ENCODE measurements around the gene TNFRSF11A. TPM values are rescaled to one million over a fixed set of nuclear protein-coding genes. Genes with fewer than 3 reads are reported as not detected.

Gene TNFRSF11A
- total RNA-seq, 2 experiments from 2014 or later, result 1.7 TPM

DNA sequence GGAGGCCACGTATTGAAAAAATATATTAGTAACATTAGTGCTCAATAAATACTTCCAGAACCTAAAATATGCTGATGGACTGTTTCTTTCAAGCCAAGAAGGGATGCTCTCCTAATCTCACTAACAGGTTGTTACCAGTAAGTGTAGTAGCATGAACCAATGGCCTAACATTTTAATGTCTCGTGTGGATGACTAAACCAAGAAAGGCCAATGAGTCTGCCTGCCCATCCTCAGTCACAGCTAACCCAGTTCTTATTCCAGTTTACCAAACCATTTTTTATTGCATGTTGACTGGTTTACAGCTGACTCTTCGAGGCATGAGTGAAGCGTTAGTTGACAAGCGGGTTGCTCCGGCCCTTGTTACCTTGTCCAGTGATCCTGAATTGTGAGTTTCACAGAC lies 45.1 kb upstream of the TNFRSF11A start:
- no peaks in the 10 kb centered on the region for H3K9me3 ChIP-seq (ENCODE audit: control insufficient read depth in 1 of 2, insufficient read depth in 1 of 2, low read length in 2 of 2)
- Mint-ChIP-seq H3K4me3 (no peak overlapping the region), H3K9me3 (no peaks in the 10 kb centered on the region), H3K36me3 (ENCODE audit: low read depth) (peaks cover 73% of the 10 kb centered on the region), H3K4me1 (ENCODE audit: low read depth) (no peaks in the 10 kb centered on the region), H3K27me3 (no peaks in the 10 kb centered on the region), H3K27ac (no peak overlapping the region)
- POLR2A ChIA-PET, result no interaction called here
- no peaks in the 10 kb centered on the region for H3K27me3 ChIP-seq (ENCODE audit: control insufficient read depth in 1 of 2, insufficient read depth in 2 of 2, low read length in 2 of 2)
- H3K4me3 ChIP-seq (ENCODE audit: low read length), result no peak overlapping the region
- TF ChIP-seq, protein P1, sequence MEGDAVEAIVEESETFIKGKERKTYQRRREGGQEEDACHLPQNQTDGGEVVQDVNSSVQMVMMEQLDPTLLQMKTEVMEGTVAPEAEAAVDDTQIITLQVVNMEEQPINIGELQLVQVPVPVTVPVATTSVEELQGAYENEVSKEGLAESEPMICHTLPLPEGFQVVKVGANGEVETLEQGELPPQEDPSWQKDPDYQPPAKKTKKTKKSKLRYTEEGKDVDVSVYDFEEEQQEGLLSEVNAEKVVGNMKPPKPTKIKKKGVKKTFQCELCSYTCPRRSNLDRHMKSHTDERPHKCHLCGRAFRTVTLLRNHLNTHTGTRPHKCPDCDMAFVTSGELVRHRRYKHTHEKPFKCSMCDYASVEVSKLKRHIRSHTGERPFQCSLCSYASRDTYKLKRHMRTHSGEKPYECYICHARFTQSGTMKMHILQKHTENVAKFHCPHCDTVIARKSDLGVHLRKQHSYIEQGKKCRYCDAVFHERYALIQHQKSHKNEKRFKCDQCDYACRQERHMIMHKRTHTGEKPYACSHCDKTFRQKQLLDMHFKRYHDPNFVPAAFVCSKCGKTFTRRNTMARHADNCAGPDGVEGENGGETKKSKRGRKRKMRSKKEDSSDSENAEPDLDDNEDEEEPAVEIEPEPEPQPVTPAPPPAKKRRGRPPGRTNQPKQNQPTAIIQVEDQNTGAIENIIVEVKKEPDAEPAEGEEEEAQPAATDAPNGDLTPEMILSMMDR (IDR thresholded peaks at IDR 0.05), result no peak
- intact Hi-C loops (cut with DNase I, micrococcal nuclease), result no loop called here
- DNase-seq (no peak), ATAC-seq (ENCODE audit: poor library complexity) (no peak)
- CTCF ChIA-PET, result no interaction called here
- peaks cover 57% of the 10 kb centered on the region for H3K36me3 ChIP-seq (ENCODE audit: insufficient read depth, low read length)
- no peaks in the 10 kb centered on the region for H3K4me1 ChIP-seq (ENCODE audit: insufficient read depth, low read length)
- no peak overlapping the region for H3K27ac ChIP-seq (ENCODE audit: low read depth in 1 of 2, low read length in 2 of 2)

DNA sequence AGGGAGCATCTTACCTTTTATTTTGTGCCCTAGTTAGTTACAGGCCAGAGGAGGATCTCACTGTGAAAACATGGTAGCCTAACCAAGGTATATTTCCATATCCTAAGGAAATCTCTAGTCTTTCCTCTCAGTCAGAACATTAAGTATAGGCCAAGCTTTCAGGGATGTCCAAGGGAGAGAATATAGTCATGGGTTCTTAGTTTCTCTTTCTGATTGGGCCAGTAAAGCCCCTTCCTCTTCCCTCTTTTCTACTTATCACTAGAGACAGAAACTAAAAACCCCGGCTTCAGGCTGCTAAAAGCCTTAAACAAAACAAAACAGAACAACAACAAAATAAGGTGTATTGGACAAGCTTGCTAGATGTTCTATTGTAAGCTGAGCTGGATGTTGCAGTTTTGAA lies 44.3 kb upstream of the TNFRSF11A start:
- Mint-ChIP-seq H3K36me3 (ENCODE audit: low read depth) (peaks cover 74% of the 10 kb centered on the region), H3K4me3 (no peak overlapping the region), H3K9me3 (no peaks in the 10 kb centered on the region), H3K4me1 (ENCODE audit: low read depth) (no peaks in the 10 kb centered on the region), H3K27ac (no peak overlapping the region), H3K27me3 (no peaks in the 10 kb centered on the region)
- TF ChIP-seq, protein P1 (IDR thresholded peaks at IDR 0.05), result no peak
- POLR2A ChIA-PET, result no interaction called here
- Histone ChIP-seq H3K27ac (ENCODE audit: low read depth in 1 of 2, low read length in 2 of 2) (no peak overlapping the region), H3K4me1 (ENCODE audit: insufficient read depth, low read length) (no peaks in the 10 kb centered on the region), H3K9me3 (ENCODE audit: control insufficient read depth in 1 of 2, insufficient read depth in 1 of 2, low read length in 2 of 2) (no peaks in the 10 kb centered on the region), H3K36me3 (ENCODE audit: insufficient read depth, low read length) (peaks cover 62% of the 10 kb centered on the region), H3K4me3 (ENCODE audit: low read length) (no peak overlapping the region), H3K27me3 (ENCODE audit: control insufficient read depth in 1 of 2, insufficient read depth in 2 of 2, low read length in 2 of 2) (no peaks in the 10 kb centered on the region)
- ATAC-seq (ENCODE audit: poor library complexity) (no peak), DNase-seq (no peak)
- intact Hi-C loops (cut with DNase I, micrococcal nuclease), result no loop called here
- CTCF ChIA-PET, result no interaction called here

DNA sequence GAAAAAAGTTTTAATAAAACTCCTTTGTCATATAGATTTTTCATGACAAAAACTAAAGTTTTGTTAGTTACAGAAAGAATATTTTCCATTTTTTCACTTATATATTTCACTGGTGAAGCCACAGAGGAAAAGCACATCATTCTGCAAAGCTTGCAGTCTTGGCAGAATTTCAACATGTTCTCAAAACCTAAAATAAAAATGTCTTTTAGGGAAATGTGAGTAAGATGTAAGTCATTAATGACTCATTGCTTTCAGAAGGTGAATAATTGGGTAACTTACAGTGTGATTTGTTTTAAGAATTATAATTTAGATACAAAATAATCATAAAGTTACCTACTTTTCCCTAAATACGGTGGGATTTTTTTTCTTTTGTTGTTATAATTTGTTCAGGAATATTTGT lies 43.4 kb upstream of the TNFRSF11A start:
- no peaks in the 10 kb centered on the region for H3K9me3 ChIP-seq (ENCODE audit: control insufficient read depth in 1 of 2, insufficient read depth in 1 of 2, low read length in 2 of 2)
- Mint-ChIP-seq H3K27ac (no peak overlapping the region), H3K9me3 (no peaks in the 10 kb centered on the region), H3K27me3 (no peaks in the 10 kb centered on the region), H3K36me3 (ENCODE audit: low read depth) (peaks cover 76% of the 10 kb centered on the region), H3K4me3 (no peak overlapping the region), H3K4me1 (ENCODE audit: low read depth) (no peaks in the 10 kb centered on the region)
- H3K27me3 ChIP-seq (ENCODE audit: control insufficient read depth in 1 of 2, insufficient read depth in 2 of 2, low read length in 2 of 2), result no peaks in the 10 kb centered on the region
- POLR2A ChIA-PET, result no interaction called here
- H3K4me3 ChIP-seq (ENCODE audit: low read length), result no peak overlapping the region
- H3K36me3 ChIP-seq (ENCODE audit: insufficient read depth, low read length), result peaks cover 71% of the 10 kb centered on the region
- no peak overlapping the region for H3K27ac ChIP-seq (ENCODE audit: low read depth in 1 of 2, low read length in 2 of 2)
- no peaks in the 10 kb centered on the region for H3K4me1 ChIP-seq (ENCODE audit: insufficient read depth, low read length)
- ATAC-seq (ENCODE audit: poor library complexity) (no peak), DNase-seq (peak in 2 of 14 experiments; percentile 15 to 18)
- CTCF ChIA-PET, result no interaction called here
- intact Hi-C loops (cut with DNase I, micrococcal nuclease), result no loop called here
- TF ChIP-seq, protein P1 (IDR thresholded peaks at IDR 0.05), result no peak

Measured in CD4-positive, alpha-beta T cell (primary cell).